ENCODE data around the gene LTO1.

- no peak for TF ChIP-seq CTCF (IDR thresholded peaks at IDR 0.05; ENCODE audit: low read depth, low read length)
- TF ChIP-seq MYC (IDR thresholded peaks at IDR 0.05; ENCODE audit: low read depth, low read length): no peak
Observed at GRCh38 chr11:69700278-69701140, 25.4 kb upstream of the LTO1 start.
